Measurements from ENCODE around the gene PLOD2.

PLOD2 gene

DNA sequence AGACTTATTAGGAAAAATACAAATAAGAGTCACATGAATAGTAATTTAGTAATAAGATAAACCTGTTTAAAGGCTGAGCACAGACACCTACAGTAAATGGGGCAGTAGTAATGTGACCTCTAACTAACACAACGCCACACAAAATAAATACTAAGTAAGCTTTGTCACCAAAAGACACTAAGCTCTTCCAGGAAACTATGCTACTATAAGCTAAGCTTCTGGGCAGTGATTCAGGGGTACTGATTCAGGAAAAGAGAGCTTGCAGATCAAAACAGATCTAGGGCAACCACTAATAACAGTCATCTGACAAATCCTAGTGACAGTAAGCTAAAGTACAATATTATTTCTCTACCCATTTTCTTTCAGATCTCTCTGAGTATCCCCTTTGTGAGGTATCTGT, 68.8 kb downstream of the PLOD2 start:
- no peak for FAIRE-seq

DNA sequence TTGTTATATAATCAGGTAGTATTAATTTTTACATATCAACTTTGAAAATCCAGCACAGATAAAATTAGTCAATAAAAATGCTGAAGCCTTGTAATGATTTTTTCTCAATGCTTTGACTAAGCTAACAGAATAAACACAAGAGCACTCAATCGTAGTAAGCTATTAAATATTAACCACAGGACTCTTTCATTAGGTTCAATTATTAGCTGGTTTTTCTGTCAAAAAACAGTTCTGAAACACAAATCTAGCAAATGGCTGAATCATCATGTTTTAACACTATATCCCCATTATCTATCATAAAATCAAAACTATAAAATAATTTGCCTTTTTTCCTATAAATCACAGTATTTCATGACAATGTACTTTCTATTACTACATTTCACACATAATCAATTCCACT, 69.6 kb downstream of the PLOD2 start:
- no peak for FAIRE-seq

DNA sequence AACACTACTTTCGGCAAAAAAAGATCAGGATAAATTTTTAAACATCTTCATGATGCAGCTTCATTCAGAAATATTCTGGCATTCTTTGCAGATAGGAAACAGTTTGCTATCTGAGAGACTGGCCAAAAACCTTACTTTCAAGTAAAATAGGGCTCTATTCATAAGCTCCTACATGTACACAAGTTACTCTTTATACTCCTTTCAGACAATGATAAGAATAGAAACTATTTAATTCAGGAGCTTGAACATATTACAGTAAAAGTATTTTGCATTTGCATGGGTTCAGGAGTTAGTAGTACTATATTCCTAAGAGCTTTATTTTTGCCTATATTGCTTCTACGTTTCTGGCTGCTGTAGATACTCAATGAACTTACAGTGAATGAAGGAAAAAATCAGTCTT, 70.5 kb downstream of the PLOD2 start:
- FAIRE-seq: no peak

DNA sequence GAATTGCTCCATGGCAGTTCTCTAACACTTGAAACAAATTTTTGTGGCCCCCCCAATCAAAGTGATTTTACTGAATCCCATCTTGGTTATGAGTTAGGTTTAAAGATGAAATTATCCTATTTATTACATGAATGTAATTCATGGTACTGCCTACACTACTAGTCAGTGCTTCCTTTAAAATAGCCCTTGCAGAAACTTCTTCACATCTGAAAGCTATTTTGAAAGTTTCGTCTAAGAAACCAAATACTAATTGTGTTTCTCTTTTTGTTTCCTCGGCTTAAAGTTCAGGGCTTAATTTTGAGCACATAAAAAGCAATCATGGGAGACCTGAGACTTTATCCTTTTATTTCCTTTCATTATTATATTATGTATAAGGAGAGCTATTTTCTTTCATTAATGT, 72.1 kb downstream of the PLOD2 start:
- no peak for FAIRE-seq

DNA sequence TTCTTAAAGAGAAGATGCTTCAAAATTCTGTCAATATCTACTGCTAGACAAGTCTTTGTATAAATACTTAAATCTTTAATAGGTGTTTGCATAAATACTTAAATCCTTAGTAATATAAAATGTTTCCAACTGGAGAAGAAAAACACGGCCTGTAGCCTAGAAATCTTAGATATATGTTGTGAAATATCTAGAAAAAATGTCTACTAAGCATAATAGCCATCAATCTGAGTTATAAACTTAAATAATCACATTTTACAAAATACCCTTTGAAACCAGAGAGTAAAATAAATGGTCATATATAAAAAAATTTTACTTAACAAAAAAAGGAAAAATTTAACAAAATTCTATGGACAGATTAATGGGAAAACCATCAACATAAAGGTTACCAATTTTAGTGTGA, 73.9 kb downstream of the PLOD2 start:
- FAIRE-seq: no peak

DNA sequence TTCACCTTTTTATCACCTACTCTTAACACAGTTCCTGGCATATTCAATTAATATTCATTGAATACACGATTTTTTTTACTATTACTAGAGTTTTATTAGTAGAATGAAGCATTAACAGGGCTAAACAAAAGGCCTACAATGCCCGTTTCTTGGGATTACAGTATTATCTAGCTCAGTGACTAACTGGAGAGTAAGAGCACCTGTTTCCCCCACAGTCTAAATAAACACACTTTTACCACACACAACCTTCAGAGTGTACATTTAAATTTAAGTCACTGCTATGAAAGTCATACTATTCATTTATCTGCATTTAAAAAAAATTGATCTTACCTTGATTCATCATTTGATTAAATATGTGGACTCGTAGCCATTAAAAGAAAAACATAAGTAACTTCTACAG, 74.8 kb downstream of the PLOD2 start:
- no peak for FAIRE-seq

DNA sequence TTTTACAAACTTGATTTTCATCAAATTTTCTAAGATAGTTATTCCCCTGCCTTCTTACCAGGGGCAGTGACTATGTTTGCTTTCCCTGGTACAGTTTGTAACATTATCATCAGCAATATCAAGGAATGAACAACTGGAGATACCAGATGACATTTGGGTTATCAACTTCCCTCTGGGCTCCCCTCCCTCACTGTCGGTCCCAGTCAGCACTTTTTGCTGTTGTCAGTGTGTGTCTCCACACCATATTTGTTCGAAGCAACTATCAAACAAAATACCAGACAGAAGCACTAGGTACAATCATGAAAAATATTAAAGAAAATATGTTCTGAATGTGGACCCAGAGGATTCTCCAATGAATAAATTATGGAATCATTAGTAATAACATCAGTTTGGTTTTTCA, 75.3 kb downstream of the PLOD2 start:
- no peak for FAIRE-seq

DNA sequence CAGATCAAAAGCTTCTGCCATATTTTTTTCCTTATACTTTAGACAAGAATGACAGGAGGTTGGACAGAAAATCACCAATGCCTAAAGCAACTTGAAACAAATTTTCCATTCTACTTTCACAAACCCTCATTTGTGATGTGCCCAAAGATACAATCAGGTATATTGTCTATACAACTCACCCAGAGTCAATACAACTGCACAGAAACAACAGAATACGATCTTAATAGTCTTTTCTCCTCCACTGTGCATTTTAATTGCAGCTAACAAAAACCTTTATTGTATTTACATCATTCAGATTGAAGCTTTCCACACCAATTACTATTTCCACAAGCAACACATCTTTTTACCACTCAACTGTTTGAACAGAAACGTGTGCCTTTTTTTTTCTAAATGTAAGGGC, 80.4 kb downstream of the PLOD2 start:
- no peak for FAIRE-seq

DNA sequence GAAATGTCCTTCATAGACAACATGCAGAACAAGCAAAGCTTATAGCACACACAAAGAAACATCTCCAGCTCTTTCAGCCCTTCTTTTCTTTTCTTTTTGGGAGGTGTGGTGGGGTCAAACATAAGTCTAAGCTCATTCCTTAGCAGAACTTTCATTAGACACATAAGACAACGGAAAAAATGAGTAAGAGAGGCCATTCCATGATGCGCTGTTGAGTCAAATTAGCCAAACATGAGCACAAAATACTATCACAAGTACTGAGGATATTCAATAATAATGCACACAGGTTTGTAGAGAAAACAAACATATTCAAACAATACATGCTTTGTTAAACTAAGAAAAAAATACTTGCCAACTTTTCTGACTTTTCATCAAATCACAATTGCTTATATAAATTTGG, 83.0 kb downstream of the PLOD2 start:
- FAIRE-seq: no peak

DNA sequence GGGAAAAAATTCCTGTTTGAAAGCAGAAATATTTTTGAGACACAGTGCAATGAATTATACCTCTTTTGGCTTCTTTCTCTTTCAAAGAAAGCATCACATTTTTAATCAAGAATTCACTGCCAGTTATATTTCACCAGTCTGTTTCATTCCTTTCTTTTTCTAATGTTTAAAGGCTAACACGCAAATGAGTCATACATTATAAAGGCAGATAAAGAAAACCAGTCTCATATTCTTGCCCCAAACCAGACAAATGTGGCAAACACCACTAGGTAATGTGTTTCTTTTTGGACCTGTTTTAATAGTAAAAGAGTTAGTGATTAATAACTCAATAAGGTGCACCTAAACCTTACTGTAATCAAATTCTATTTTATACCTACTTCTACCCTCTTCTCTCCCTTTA, 83.8 kb downstream of the PLOD2 start:
- no peak for FAIRE-seq

DNA sequence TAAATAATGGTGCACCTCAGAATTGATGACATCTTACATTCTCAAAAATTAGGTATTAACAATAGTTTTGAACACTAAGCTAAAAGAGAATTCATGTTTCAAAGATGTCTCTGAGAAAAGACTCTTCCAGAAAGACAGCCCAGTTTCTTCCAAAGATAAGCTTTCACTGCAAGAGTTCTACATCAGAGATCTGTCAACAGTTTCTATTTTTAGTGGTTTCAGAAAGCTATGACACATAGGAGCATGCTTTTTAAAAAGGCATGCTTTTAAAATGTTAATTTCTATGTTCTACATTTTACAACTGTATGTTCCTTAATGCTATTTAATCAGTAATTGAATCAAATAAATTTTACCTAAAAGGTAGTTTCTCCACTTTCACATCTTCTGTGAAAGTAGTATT, 88.2 kb downstream of the PLOD2 start:
- no peak for FAIRE-seq

DNA sequence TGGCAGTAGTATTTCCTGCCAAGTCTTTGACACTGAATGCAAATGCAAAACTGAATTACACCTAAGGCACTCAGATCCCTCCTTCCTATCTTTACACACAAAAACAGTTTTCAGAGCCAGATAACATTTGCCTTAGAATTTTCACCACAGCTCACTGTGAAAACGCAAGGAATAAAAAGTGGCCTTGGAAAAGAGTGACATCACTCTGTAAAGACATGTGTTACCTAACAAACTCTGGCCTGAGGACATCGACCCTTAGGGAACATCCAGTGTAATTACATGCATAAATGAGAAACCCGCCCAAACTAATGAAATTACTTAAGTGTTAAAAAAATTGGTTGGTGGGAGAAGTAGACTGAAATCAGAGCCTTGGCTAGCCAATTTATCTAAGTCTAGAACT, 88.9 kb downstream of the PLOD2 start:
- FAIRE-seq: no peak

DNA sequence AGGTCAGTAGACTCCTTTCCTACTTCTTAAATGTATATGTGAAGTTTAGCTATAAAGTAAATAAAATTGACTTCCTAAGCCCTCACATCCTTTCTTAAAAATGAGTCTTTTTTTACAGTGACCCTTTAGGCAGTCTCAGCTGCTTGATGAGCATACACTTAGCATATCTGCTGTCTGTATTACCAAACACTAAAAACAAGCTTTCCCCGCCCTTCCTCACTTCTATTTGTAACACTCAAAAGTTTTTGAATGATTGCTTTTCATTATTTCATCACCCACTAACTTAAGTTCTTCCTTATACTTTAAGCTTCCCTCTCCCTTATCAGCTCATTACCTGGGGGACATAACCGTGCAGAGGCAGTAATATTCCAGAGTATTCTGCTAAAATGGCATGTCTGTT, 89.4 kb downstream of the PLOD2 start:
- FAIRE-seq: no peak

DNA sequence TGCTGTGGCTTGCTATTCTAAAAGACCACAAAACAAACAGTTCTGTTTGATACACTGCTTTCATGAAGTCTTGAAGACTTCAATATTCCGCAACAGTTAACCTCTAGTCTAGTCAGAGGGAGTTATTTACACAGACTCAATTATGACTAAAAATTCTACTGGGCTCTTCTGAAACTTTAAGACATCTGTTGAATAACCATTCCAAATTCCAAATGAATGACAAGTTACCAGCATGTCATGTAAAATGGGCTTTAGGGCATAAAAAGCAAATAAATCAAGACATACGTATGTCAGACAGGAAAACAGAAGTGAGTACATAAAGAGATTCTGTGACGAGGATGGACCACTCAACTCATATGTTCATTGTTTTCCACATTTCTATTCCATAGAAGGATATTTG, 93.9 kb downstream of the PLOD2 start:
- no peak for FAIRE-seq

DNA sequence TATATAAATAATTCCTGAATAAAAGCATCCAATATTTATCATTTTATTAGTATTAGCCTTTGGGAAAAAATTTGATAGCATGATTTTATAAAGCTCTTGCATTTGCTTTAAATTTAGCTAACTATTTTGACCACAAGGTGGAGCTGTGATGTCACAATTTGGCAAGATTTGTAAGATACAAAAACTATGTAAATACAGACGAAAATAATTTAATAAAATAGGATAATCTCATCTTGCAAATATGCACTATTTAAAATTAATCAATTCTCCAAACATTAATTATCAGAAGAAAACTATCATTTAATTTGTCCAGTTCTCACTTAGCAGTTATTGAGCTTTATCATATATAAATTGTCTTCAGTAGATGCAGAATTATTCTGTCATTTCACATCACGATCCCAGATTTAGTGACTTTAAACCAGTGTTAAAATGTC, 95.4 kb downstream of the PLOD2 start:
- peak; percentile 98 for FAIRE-seq

DNA sequence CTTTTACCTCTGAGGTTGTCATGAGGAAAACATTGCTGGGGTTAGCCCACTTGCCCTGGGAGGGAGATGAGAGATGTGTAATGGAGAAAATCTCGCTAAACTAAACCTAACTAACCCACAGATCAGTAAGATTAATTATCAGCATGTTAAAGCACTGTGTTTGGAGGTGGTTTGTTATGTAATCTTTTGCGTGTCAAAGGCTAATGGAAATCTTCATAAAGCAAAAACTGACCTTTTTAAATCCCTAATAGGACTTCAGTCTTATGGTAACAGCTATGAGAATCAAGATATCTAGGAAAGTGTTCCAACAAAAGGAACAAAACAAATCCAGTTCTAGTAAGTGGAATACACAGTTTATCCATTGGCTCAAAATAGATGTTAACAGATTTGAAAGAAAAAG, 102.7 kb downstream of the PLOD2 start:
- FAIRE-seq: no peak

DNA sequence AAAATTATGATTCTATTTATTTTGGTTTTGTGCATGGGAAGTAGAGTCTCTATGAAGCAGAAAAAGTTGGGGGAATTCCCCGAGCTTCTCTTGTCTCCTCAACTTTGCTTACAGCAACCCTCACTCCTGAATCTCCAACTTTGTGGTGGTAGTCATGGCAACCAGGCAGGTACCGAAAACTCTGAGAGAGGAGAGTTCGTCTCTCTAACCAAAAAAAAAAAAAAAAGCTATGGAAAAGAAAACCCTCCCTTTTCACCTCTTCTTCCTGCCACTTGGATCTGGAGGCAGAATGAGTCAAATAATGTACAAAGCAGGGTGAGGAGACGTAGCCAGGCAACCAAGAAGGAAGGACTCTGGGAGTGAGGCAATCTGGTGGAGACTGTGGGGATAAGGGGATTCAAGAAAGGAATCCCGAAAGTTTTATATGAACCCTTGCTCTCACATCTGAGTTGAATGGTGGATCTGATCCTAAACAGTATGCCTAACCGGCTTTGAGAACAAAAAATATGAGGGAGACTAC, 108.1 kb downstream of the PLOD2 start:
- no peak for FAIRE-seq

DNA sequence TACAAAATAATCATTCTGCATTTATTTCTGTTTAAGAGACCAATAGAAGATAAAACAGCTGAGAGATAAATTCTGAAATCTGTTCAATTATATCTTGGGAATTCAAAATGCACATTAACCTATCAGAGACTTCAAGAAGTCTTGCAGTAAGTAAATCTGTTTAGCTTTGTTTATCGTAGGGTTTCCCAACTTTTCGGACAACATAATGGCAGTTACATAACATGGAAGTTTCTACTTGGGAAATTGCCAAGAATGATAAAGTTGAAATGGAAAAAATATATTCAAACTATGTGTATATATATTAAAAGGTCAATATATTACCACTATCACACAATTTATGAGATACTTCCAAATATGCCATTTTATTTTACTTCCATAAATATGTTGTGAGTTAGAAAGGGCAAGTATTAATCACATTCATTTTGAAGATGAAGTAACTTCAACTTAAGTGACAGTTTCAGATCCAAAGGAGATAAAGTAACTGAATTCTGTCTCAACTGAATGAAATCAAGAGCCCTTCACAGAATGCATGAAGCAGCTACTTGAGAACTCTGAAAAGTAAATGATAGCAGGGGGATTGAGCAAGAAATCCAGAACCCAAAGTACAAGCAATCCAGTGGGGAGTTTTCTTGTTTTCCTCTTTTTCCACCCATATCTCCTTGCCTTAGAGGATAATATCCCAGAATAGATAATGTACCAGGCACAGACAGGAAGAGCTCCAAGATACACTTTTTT, 108.8 kb downstream of the PLOD2 start:
- FAIRE-seq: no peak

DNA sequence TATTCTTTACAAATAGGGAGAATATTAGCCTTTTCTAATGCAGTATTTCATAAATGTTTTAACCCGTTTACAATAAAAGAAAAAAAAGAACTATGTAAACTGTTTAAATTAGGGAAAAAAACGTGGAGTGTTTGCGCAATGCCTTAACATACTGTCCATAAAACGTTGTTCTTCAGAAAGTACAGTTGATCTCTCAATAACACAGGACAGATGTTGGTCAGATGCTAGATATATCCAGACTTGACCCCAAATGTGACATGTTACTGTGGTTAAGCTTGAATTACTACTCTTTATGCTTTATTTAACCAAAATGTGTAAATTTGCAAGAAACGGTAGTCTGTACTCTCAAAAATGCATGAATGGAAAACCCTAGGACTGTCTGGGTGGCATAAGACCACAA, 110.3 kb downstream of the PLOD2 start:
- no peak for FAIRE-seq

DNA sequence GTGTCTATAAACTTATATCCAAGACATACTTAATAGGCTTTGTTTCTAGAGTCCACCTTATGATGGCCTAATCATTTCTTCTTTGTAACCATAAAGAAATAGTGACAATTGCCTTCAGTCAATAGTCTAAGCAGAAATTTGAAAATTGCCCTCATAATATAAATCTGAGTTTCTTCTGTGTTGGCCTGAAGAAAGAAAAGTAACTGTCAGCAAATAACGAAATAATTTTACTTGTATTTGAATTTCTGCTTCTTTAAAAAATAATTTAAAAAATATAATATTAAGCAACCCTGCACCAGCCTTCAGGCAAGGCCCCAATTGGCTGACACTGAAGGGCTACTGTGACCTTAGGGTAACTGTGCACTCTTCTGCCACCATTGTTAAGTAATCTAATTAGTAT, 113.5 kb downstream of the PLOD2 start:
- FAIRE-seq: no peak

DNA sequence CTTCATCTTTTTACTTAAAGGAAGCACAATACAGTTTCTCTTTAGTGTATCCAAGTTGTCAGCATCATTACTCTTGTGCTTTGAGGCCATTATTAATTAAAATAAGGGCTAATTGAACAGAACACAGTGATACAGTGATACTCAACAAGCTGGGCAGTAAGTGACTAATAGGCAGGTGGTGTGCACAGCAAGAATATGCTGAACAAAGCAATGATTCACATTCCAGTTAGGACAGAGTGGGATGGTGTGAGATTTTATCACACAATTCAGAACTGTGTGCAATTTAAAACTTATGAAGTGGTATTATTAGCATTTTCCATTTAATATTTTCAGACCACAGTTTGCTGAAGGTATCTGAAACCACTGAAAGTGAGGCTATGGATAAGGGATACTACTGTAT, 116.9 kb downstream of the PLOD2 start:
- FAIRE-seq: no peak

DNA sequence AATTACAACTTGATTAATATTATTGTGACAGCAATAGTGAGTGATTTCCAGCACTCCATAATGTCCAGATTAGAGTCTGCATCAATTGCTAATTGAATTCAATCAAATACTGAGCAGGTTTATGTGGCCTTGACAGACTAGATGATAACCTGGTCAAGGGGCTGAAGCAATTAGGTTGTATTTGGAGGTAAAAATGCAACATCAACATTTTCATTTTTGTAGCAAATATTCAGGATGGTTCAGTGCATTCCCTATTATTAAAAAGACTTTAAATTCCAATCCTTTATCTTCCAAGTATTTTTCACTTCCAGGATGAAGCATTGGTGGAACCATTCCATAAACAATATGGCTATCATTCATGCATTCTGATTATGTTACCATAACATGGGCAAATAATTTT, 120.4 kb downstream of the PLOD2 start:
- no peak for FAIRE-seq

DNA sequence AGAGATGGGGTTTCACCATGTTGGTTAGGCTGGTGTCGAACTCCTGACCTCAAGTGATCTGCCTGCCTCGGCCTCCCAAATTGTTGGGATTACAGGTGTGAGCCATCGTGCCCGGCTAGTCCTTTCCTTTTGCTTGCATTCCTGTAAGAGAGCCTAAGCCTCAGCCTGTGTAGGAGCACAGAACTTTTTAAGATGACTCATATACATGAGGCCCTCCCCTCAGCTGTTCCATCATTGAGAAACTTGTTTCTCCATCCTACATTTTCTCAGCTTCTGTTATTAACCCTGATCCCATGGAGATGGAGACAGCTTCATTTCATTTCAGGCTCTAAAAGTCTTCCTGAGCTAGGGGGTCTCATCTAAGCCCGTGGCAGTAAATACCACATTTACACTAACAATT, 123.3 kb downstream of the PLOD2 start:
- no peak for FAIRE-seq

DNA sequence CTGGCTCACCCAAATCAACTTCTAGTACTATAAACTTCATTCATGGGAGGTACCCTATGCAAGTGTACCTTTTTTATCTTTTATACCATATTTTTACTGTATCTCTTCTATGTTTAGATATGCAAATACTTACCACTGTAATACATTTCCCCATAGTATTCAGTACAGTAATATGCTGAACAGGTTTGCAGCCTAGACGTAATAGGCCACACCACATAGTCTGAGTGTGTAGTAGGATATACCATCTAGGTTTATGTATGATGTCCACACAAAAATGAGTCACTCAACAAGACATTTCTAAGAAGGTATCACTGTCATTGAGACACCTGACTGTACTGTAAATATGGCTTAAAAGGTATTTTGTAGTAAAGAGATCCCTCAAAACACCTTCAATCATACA, 124.7 kb downstream of the PLOD2 start:
- no peak for FAIRE-seq

DNA sequence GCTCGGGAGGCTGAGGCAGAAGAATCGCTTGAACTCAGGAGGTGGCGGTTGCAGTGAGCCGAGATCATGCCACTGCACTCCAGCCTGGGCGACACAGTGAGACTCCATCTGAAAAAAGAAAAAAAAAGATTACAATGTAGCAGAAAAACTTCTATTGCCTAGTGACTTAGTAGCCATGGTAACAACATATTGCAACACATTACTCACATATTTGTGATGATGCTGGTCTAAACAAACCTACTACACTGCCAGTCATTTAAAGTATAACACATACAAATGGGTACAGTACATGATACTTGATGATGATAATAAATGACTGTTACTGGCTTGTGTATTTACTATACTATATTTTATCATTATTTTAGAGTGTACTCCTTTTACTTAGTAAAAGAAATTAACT, 125.6 kb downstream of the PLOD2 start:
- FAIRE-seq: no peak

All from A204.1 (cell line).